Mucosa of rectum (tissue), 2 donors: ENCODE results near the gene HPS6.
"Not testable (repeated sequence)": the region's sequence is repeated elsewhere in the genome, so short reads cannot be mapped to it uniquely, and the experiment has no call there.

Experiments
- H3K27ac ChIP-seq, 2 donors: one replicate each; pipeline ENCODE4 v1.7.0; 2013; ENCODE audit warnings: inconsistent platforms in 2 of 2, low read depth in 2 of 2, low read length in 2 of 2
- H3K27me3 ChIP-seq, 2 donors: one replicate each; pipeline ENCODE4 v1.7.0; 2013; ENCODE audit warnings: low read length in 2 of 2; ENCODE audit not compliant: control insufficient read depth in 2 of 2, insufficient read depth in 2 of 2
- H3K36me3 ChIP-seq, 2 donors: one replicate each; pipeline ENCODE4 v1.7.0; 2013; ENCODE audit warnings: low read length in 2 of 2; ENCODE audit not compliant: control insufficient read depth in 2 of 2, insufficient read depth in 2 of 2
- H3K4me1 ChIP-seq, 2 donors: one replicate each; pipeline ENCODE4 v1.7.0; 2013; ENCODE audit warnings: low read length in 2 of 2, mild to moderate bottlenecking in 1 of 2; ENCODE audit not compliant: control insufficient read depth in 2 of 2, insufficient read depth in 2 of 2
- H3K4me3 ChIP-seq, 2 donors: one replicate each; pipeline ENCODE4 v1.7.0; 2013; ENCODE audit warnings: low read length in 2 of 2
- H3K9ac ChIP-seq, 2 donors: one replicate each; pipeline ENCODE4 v1.7.0; 2013; ENCODE audit warnings: low read length in 2 of 2, low read depth in 1 of 2, mild to moderate bottlenecking in 1 of 2
- H3K9me3 ChIP-seq, 2 donors: one replicate each; pipeline ENCODE4 v1.7.0; 2013; ENCODE audit warnings: low read length in 2 of 2; ENCODE audit not compliant: control insufficient read depth in 2 of 2
- donor health status: healthy.
- donor health status: Normal muscosa, but diverticular disease.

The HPS6 gene

GRCh38 chr10:102064868-102065560, at the start of gene HPS6:
HPS6 (plus strand) TSS chr10:102065349; CDS start chr10:102065475, 126 bp downstream.
- H3K36me3 ChIP-seq, result peaks cover 7% of the 10 kb centered on the region in 2 donors
- H3K4me3 ChIP-seq, result peak within 1 kb of the TSS; percentile 81 to 85
- no peaks in the 10 kb centered on the region for H3K27me3 ChIP-seq
- peak within 1 kb of the TSS; percentile 88 to 93 for H3K27ac ChIP-seq
- H3K9me3 ChIP-seq, result no peaks in the 10 kb centered on the region
- H3K4me1 ChIP-seq, result peaks cover 17 to 18% of the 10 kb centered on the region in 2 donors
- H3K9ac ChIP-seq, result peak within 1 kb of the TSS; percentile 85 to 93

GRCh38 chr10:102016416-102016815, 48.7 kb upstream of the HPS6 start:
- Histone ChIP-seq H3K4me3 (no peak overlapping the region), H3K27ac (no peak overlapping the region), H3K36me3 (peaks cover 26 to 31% of the 10 kb centered on the region in 2 donors), H3K27me3 (no peaks in the 10 kb centered on the region), H3K4me1 (no peaks in the 10 kb centered on the region), H3K9me3 (no peaks in the 10 kb centered on the region), H3K9ac (no peak overlapping the region)

- H3K9ac ChIP-seq, result no peak overlapping the region
- no peaks in the 10 kb centered on the region for H3K27me3 ChIP-seq
- H3K36me3 ChIP-seq, result peaks cover 26% of the 10 kb centered on the region in 2 donors
- no peaks in the 10 kb centered on the region for H3K4me1 ChIP-seq
- no peak overlapping the region for H3K4me3 ChIP-seq
- H3K27ac ChIP-seq, result no peak overlapping the region
- no peaks in the 10 kb centered on the region for H3K9me3 ChIP-seq
Observed at GRCh38 chr10:102017295-102017694, 47.9 kb upstream of the HPS6 start.

GRCh38 chr10:102020938-102021337, 44.2 kb upstream of the HPS6 start:
- no peak overlapping the region for H3K4me3 ChIP-seq
- no peaks in the 10 kb centered on the region for H3K27me3 ChIP-seq
- H3K36me3 ChIP-seq, result peaks cover 19 to 32% of the 10 kb centered on the region in 2 donors
- H3K9me3 ChIP-seq, result no peaks in the 10 kb centered on the region
- H3K9ac ChIP-seq, result no peak overlapping the region
- H3K27ac ChIP-seq, result no peak overlapping the region
- H3K4me1 ChIP-seq, result no peaks in the 10 kb centered on the region

GRCh38 chr10:102024799-102025198, 40.4 kb upstream of the HPS6 start:
- Histone ChIP-seq H3K9ac (no peak overlapping the region), H3K27me3 (no peaks in the 10 kb centered on the region), H3K4me3 (no peak overlapping the region), H3K27ac (no peak overlapping the region), H3K9me3 (no peaks in the 10 kb centered on the region), H3K4me1 (no peaks in the 10 kb centered on the region), H3K36me3 (peaks cover 40 to 47% of the 10 kb centered on the region in 2 donors)

- Histone ChIP-seq H3K9ac (no peak overlapping the region), H3K9me3 (no peaks in the 10 kb centered on the region), H3K36me3 (peaks cover 44 to 63% of the 10 kb centered on the region in 2 donors), H3K27ac (no peak overlapping the region), H3K27me3 (no peaks in the 10 kb centered on the region), H3K4me1 (no peaks in the 10 kb centered on the region), H3K4me3 (no peak overlapping the region)
Observed at GRCh38 chr10:102027261-102027660, 37.9 kb upstream of the HPS6 start.

- H3K27me3 ChIP-seq, result no peaks in the 10 kb centered on the region
- no peak overlapping the region for H3K27ac ChIP-seq
- H3K9ac ChIP-seq, result no peak overlapping the region
- H3K9me3 ChIP-seq, result no peaks in the 10 kb centered on the region
- H3K36me3 ChIP-seq, result peaks cover 31 to 45% of the 10 kb centered on the region in 2 donors
- H3K4me1 ChIP-seq, result no peaks in the 10 kb centered on the region
- H3K4me3 ChIP-seq, result no peak overlapping the region
Observed at GRCh38 chr10:102033787-102034186, 31.4 kb upstream of the HPS6 start.

GRCh38 chr10:102035807-102036206, 29.3 kb upstream of the HPS6 start:
- H3K9ac ChIP-seq, H3K9me3 ChIP-seq, H3K4me3 ChIP-seq, H3K27me3 ChIP-seq, H3K27ac ChIP-seq, H3K4me1 ChIP-seq: not testable (repeated sequence)
- H3K36me3 ChIP-seq, result peaks cover 23 to 38% of the 10 kb centered on the region in 2 donors

GRCh38 chr10:102038410-102038809, 26.7 kb upstream of the HPS6 start:
- no peaks in the 10 kb centered on the region for H3K4me1 ChIP-seq
- H3K36me3 ChIP-seq, result peaks cover 9 to 17% of the 10 kb centered on the region in 2 donors
- H3K9me3 ChIP-seq, result no peaks in the 10 kb centered on the region
- H3K27ac ChIP-seq, result no peak overlapping the region
- H3K27me3 ChIP-seq, result no peaks in the 10 kb centered on the region
- no peak overlapping the region for H3K9ac ChIP-seq
- no peak overlapping the region for H3K4me3 ChIP-seq

GRCh38 chr10:102040305-102041050, 24.7 kb upstream of the HPS6 start:
- H3K36me3 ChIP-seq, result peaks cover 4 to 14% of the 10 kb centered on the region in 2 donors
- no peaks in the 10 kb centered on the region for H3K4me1 ChIP-seq
- H3K9me3 ChIP-seq, result no peaks in the 10 kb centered on the region
- no peak overlapping the region for H3K27ac ChIP-seq
- H3K4me3 ChIP-seq, result no peak overlapping the region
- no peaks in the 10 kb centered on the region for H3K27me3 ChIP-seq
- H3K9ac ChIP-seq, result no peak overlapping the region
